Fibroblast of pulmonary artery (primary cell): ENCODE measurements around the gene RIMS4.

ENCODE experiments used
- DNase-seq: peaks from one replicate; pipeline ENCODE4 v3.0.0-alpha.2; 2010; ENCODE audit warnings: low read depth
- H3K4me3 ChIP-seq: replicated peaks from 2 replicates; pipeline ENCODE4 v1.5.1; 2011; ENCODE audit warnings: low read depth, mild to moderate bottlenecking, control low read depth, low read length, moderate library complexity
- CTCF ChIP-seq: IDR thresholded peaks from 2 replicates; pipeline ENCODE4 v1.5.1; 2011; ENCODE audit warnings: mild to moderate bottlenecking, control low read depth, low read length, inconsistent platforms; ENCODE audit errors: missing control alignments

The RIMS4 gene

DNA sequence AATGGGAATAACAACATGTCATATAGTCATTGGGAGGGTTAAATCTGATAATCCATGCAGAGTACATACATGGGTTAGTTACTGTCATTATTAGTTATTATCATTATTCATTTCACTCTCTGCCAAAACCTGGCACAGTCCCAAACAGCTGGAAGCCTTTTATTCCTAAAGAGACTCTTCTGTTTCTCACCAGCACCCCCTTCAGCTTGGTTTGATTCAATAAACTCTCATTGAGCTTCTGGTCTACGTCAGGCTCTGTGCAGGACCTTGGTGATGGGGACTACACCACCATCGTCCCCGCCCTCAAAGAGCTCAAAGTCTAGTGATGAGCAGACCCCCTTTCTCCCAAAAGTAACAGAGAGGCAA is 62.4 kb downstream of the RIMS4 start:
- H3K4me3 ChIP-seq = no peak overlapping the region
- DNase-seq = no peak
- TF ChIP-seq CTCF = no peak

DNA sequence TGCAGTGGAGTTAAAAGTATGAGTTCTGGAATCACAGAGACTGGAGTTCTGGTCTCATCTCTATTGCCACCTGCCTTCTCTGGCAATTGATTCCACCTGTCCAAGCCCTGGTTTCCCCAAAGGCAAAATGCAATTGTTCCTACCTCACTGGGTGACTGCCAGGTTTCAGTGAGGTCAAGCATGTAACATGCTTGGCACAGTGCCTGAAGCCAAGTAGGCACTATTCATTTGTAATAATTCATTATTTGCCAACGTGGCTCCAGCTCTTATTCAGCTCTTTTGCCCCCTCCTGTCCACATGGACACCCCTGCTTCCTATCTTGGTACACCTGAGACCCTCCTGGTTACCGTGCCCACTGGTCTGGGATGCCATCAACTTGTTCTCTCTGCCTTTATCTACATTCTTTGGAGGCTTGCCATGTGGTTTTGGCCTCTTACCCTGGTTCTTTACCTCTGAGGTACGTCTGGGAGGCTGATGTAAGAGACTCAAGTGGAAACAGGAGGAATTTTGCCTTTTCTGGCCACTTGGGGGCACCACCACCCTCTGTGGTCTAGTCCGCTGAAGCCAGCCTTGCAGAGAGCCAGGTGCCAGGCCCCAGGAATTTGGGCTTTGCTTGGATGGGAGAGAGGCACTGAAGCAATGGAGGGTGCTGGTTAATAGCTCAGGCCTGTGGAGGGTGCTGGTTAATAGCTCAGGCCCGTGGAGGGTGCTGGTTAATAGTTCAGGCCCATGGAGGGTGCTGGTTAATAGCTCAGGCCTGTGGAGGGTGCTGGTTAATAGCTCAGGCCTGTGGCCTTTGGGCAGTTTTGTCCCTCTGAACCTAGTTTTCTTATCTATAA is 63.0 kb downstream of the RIMS4 start:
- peak; percentile 81 for DNase-seq
- H3K4me3 ChIP-seq = no peak overlapping the region
- peak; percentile 77 for TF ChIP-seq CTCF

DNA sequence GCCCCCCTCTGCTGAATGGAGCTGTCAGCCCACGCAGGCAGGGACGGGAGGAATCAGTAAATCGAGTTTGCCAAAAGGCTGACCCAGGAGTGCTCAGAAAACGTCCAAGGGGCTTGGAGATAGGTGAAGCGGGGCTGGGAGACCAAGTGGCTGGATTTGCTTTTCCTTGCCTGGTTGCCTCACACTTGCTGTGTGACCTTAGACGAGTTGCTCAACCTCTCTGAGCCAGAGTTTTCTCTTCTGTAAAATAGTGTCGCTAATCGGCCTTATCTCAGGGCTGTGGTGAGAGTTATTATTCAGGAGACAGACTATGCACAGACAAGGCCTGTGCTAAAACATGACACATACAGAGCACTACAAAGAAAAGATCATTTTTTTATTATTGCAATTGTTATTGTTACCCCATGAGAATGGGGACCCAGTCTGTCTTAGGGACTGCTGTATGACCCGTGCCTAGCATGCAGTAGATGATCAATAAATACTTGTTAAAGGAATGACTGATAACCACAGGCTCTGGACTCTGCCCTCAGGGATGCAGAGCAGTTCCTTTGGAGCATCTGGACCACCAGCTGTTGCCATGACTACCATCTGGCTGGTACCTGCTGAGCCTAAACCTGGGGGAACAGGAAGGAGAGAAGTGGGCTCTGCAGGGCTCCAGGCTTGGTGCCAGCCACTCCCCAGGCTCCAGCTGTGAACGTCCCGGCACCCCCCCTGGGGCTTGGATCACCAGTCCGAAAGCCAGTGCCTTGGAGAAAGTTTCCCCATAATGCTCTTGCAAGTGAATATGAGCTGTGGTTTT is 63.8 kb downstream of the RIMS4 start:
- no peak for DNase-seq
- H3K4me3 ChIP-seq = peak overlapping the region; percentile 46

GRCh38 chr20:44745598-44746366 is 64.6 kb downstream of the RIMS4 start, which contains the start of gene KCNK15:
TSS of gene KCNK15 (plus strand) at chr20:44745865. CDS start at chr20:44745911, 46 bp downstream.
- TF ChIP-seq CTCF = no peak
- no peak for DNase-seq
- H3K4me3 ChIP-seq = peak within 1 kb of the TSS; percentile 46

More for the DNA sequence above, 63.8 kb downstream of the RIMS4 start:
- TF ChIP-seq CTCF = no peak

DNA sequence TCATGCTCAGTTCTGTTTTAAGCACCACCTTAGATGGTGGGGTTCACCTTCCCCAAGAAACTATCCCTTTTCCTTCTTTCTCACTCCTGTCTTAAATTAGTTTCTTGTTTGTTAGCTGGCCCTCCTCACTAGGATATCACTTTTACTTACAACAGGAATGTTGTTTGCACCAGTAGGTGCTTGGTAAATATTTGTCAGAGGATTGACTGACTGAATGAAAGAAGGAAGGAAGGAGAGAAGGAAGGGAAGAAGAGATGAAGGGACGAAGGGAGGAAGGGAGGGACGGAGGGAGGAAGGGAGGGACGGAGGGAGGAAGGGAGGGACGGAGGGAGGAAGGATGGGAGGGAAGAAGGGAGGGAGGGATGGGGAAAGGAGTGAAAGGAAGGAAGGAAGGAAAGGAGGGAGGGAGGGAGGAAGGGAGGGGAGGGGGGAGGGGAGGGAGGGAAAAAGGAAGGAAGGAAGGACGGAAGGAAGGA is 65.2 kb downstream of the RIMS4 start:
- H3K4me3 ChIP-seq = peak overlapping the region; percentile 46
- DNase-seq = no peak
- no peak for TF ChIP-seq CTCF

DNA sequence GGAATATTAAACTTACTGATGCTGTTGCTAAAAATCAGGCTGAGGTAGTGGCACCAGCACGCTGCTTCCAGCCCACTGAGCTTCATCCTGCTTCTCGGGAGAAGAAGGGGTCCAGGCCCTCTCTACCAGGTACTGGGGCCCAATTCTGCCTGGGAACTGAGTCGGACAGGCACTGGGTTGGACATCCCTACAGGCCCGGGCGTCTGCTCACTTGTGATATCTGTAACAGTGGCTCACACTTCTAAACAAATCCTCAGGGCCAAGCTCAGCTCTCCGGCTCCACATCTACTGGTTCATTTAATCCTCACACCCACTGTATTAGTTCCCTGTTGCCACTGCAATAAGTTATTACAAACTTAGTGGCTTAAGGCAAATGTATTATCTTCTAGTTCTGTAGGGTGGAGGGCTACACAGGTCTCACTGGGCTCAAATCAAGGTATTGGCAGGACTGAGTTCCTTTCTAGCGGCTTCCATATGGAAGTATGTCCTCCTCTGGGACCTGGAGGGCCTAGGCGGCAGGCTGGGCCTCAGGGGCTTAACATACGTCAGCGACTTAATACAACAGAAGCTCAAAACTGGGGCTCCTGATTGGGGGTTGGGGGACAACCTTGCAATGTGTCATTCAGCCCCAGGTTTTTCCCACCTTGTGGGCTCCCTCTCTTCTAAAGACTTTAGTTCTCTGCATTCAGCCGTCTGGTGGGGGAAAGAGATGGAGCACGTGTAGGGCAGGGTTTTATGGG is 66.3 kb downstream of the RIMS4 start:
- TF ChIP-seq CTCF = no peak
- no peak overlapping the region for H3K4me3 ChIP-seq
- DNase-seq = no peak
